ENCODE measurements around the gene LRRC47.
A peak's percentile ranks its signal among the peaks of the same experiment; 100 is the strongest.

The LRRC47 gene

DNA sequence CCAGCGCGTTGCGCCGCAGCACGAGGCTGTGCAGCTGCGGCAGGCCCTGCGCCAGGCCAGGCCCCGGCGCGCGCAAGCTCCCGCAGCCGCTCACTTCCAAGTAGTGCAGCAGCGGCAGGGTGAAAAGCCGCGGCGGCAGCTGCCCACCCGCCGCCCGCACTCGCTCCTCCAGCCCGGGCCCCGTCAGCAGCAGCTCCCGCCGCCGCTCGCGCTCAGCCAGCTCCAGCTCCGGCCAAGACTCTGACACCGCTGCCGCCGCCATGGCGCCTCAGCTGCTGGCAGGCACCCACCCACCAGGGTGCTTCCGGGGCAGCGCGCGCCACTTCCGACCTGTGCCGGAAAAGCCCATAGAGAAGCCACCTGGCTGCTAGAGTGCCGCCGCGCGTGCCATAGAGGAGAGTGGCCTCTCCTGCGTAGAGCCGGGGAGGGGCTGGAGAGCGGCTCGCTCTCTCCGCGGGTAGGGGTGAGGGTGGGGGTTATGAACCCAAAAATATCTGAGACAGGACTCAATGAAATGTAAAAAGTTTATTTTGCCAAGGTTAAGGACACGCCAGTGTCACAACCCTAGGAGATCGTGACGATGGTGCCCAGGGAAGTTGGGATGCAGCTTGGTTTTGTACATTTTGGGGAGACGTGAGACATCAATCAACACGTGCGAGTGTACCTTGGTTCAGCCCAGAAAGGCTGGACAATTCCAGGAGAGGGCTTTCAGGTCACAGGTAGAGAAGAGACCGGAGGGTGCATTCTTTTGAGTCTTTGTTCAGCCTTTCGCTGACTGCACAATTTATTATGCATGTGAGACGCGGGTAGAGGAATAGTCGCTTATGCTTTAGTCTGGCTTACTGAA lies at the start of gene LRRC47:
Gene LRRC47 (minus strand): TSS at position 284 of the 847 bp plus-strand sequence. CDS start 22 bp downstream, at position 262.
- TF ChIP-seq, protein P1, sequence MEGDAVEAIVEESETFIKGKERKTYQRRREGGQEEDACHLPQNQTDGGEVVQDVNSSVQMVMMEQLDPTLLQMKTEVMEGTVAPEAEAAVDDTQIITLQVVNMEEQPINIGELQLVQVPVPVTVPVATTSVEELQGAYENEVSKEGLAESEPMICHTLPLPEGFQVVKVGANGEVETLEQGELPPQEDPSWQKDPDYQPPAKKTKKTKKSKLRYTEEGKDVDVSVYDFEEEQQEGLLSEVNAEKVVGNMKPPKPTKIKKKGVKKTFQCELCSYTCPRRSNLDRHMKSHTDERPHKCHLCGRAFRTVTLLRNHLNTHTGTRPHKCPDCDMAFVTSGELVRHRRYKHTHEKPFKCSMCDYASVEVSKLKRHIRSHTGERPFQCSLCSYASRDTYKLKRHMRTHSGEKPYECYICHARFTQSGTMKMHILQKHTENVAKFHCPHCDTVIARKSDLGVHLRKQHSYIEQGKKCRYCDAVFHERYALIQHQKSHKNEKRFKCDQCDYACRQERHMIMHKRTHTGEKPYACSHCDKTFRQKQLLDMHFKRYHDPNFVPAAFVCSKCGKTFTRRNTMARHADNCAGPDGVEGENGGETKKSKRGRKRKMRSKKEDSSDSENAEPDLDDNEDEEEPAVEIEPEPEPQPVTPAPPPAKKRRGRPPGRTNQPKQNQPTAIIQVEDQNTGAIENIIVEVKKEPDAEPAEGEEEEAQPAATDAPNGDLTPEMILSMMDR (IDR thresholded peaks at IDR 0.05; ENCODE audit: low read depth, low read length) = no peak
- H3K4me3 ChIP-seq (ENCODE audit: low read depth, low read length) = peak within 1 kb of the TSS; percentile 81

DNA sequence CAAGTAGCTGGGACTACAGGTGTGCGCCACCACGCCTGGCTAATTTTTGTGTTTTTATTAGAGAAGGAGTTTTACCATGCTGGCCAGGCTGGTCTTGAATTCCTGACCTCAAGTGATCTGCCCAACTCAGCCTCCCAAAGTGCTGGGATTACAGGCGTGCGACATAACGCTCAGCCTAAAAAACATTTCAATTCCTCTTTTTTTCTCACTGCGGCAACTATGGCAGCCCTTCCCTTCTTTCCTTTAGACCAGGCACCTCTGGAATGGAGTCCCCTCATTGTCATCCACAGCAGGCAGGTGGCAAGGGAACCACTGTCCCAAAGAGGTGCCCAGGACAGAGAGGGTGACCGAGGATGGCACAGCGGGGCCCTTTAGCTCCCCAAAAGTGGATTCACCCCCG lies 46.6 kb upstream of the LRRC47 start:
- no peak overlapping the region for H3K4me3 ChIP-seq (ENCODE audit: low read depth, low read length)
- TF ChIP-seq, protein P1 (IDR thresholded peaks at IDR 0.05; ENCODE audit: low read depth, low read length) = no peak

DNA sequence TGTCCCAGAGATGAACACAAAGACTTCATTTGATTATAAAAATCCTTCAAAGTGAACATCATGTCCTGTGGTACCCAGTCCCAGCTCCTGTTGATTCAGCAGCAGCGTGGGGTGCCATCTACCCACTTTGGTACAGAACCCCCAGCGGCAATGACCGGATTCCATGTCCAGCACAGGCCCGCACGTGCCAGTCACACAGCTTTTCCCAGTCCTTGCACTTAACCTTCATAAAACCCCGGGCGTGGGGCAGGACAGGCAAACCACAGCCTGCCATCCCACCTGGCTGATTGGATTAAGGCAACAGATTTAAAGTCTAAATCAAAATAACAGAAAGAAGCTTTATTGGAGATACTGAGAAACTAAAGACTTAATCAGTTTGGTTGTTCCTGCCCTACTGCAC lies 45.2 kb upstream of the LRRC47 start:
- TF ChIP-seq, protein P1 (IDR thresholded peaks at IDR 0.05; ENCODE audit: low read depth, low read length) = no peak

DNA sequence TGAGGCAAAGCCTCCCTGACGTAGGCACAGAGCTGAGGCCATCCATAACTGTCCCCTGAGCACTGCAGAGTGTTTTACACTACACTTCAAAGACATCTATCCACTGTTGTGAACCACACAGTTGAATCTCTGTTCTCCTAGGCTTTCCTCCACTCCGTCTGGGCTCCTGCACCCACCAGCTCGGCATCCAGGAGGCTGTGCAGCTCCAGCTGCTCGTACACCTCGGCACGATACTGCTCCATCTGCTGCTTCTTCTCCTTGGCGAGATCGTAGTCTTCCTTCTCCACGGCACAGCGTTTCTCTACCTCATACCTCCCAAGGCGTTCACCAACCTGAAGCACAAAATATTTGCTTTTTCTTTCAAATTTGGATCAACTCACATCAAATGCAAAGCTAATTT lies 42.5 kb upstream of the LRRC47 start:
- TF ChIP-seq, protein P1 (IDR thresholded peaks at IDR 0.05; ENCODE audit: low read depth, low read length) = no peak
- H3K4me3 ChIP-seq (ENCODE audit: low read depth, low read length) = no peak overlapping the region

More for the DNA sequence above, 45.2 kb upstream of the LRRC47 start:
- no peak overlapping the region for H3K4me3 ChIP-seq (ENCODE audit: low read depth, low read length)

DNA sequence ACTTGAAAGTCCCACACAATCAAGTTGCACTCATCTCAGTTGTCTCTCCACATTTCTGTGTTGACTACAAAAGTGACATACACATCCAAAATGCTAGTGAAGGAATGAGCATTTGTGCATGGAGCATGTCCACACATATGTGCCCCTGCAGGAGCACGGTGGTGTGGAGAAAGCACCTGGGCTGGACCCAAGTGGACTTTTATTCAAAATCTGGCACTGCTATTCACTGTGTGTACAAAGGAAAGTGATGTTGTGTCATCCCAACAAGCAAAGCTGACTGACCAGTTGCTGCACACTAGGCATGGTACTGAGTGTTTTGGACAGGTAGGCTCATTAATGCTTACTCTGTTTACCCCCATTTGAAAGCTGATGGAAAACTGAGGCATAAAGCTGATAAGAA lies 41.4 kb upstream of the LRRC47 start:
- TF ChIP-seq, protein P1 (IDR thresholded peaks at IDR 0.05; ENCODE audit: low read depth, low read length) = no peak

DNA sequence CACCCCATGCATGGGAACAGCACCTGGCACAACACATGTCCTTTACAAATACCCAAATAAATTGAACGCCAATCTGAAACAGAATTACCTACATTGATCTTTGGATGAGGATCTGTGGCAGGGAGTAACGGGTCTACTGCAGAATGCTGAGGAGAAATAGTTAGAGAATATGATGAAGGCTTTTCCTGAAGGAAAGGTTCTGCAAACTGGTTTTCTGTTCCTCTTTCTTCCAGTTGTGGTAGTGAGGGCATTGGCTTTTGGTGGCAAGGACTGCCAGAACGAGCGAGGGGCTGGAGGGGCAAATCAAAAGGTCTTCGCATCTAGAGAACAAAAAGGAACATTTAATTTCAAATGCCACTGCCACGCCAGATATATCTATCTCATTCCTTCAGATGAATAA lies 40.9 kb upstream of the LRRC47 start:
- H3K4me3 ChIP-seq (ENCODE audit: low read depth, low read length) = no peak overlapping the region
- TF ChIP-seq, protein P1 (IDR thresholded peaks at IDR 0.05; ENCODE audit: low read depth, low read length) = no peak

More for the DNA sequence above, 41.4 kb upstream of the LRRC47 start:
- no peak overlapping the region for H3K4me3 ChIP-seq (ENCODE audit: low read depth, low read length)

DNA sequence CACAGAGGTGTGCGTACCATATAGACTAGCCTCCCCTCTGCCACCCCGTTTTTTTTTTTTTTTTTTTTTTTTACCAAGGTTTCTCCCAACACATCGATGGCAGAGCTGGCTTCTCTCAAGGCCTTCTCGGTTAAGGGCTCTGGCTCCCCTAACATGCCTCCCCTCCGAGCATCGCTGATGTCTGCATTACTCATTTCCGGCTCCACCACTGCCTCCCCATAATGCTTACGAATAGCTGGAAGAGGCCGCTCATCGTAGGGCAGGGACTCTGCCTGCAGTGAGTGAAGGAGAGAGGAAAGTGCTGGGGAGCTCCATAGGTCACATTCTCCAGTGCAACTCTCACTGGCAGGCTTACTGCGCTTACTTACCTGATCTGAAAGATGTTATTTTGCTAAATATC lies 40.1 kb upstream of the LRRC47 start:
- TF ChIP-seq, protein P1 (IDR thresholded peaks at IDR 0.05; ENCODE audit: low read depth, low read length) = no peak

More for the DNA sequence above, 40.1 kb upstream of the LRRC47 start:
- no peak overlapping the region for H3K4me3 ChIP-seq (ENCODE audit: low read depth, low read length)

Data from WI38 (cell line).